Measurements from ENCODE around the gene NRTN. TPM values are rescaled to one million over a fixed set of nuclear protein-coding genes. Genes with fewer than 3 reads are reported as not detected.

NRTN gene
- total and polyA plus RNA-seq, 4 donors = 1.3 to 5.3 (median 3.5) TPM

DNA sequence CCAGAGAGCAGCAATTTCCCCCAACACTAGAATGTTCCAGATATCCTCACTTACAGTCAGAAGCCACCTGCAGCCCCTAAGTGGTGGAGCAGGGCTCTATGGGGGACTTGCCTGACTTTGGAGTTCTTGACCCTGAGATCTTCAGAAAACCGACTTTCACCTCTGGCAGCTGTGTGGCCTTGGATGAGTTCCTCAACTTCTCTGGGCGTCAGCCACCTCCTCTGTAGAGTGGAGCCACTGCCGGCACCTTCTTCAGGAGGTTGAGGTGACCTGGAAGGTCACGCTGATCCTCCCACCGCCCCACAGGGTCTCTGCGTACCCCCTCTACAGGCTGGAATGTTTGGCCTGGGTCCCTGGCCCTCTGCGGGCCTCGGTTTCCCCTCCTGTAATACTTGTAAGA is 72.6 kb downstream of the NRTN start:
- Histone ChIP-seq H3K27ac (ENCODE audit: low read depth in 1 of 2, low read length in 2 of 2) (no peak overlapping the region), H3K9ac (ENCODE audit: low read depth in 1 of 2, low read length in 2 of 2) (no peak overlapping the region), H3K4me3 (ENCODE audit: low read depth in 1 of 3, low read length in 3 of 3) (no peak overlapping the region), H3K9me3 (ENCODE audit: control insufficient read depth in 4 of 4, low read length in 3 of 4) (no peaks in the 10 kb centered on the region), H3K36me3 (ENCODE audit: control insufficient read depth in 4 of 4, insufficient read depth in 3 of 4, low read depth in 1 of 4, low read length in 3 of 4) (no peaks in the 10 kb centered on the region), H3K4me1 (ENCODE audit: control insufficient read depth in 4 of 4, insufficient read depth in 4 of 4, low read length in 3 of 4) (peaks cover 8 to 23% (median 14%) of the 10 kb centered on the region in 4 donors), H3K27me3 (ENCODE audit: control insufficient read depth in 4 of 4, insufficient read depth in 4 of 4, low read length in 3 of 4) (no peaks in the 10 kb centered on the region)
- no peak for TF ChIP-seq SP1 (IDR thresholded peaks at IDR 0.05)
- no peak for TF ChIP-seq HNF4A (conservative IDR thresholded peaks at IDR 0.05)
- TF ChIP-seq JUND (IDR thresholded peaks at IDR 0.05) = no peak
- WGBS = 88% methylated on average over 8 of the region's 8 CpGs
- no peak for DNase-seq (ENCODE audit: low spot score)

DNA sequence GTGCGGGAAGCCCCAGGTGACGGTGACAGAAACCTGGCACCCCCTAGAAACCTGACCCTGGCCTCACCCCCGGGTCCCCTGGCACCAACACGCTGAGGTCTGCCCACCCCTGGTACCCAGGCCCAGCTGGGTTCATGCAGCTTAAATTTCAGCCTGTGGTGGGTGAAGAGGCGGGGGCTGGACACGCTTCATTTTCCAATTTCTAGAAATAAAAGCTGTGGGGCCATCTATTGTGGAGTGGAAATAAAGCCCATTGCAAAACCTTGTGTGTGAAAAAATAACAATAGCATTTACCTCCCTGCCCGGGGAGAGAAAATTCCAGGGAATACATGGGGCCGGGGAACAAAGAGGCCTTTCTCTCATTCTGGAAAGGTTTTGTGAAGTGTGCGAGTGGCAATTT is 73.0 kb downstream of the NRTN start:
- TF ChIP-seq FOXA1 (IDR thresholded peaks at IDR 0.05) (no peak), TAF1 (conservative IDR thresholded peaks at IDR 0.05) (no peak), YY1 (IDR thresholded peaks at IDR 0.05) (no peak), HNF4G (IDR thresholded peaks at IDR 0.05) (no peak), RXRA (IDR thresholded peaks at IDR 0.05) (no peak), JUND (IDR thresholded peaks at IDR 0.05) (no peak), HNF4A (conservative IDR thresholded peaks at IDR 0.05) (no peak), FOXA2 (IDR thresholded peaks at IDR 0.05) (no peak), GABPA (IDR thresholded peaks at IDR 0.05 in 1 of 2, conservative IDR thresholded peaks at IDR 0.05 in 1 of 2) (no peak), EGR1 (IDR thresholded peaks at IDR 0.05; ENCODE audit: low read depth in 2 of 2) (no peak), RAD21 (IDR thresholded peaks at IDR 0.05) (no peak)
- TF ChIP-seq, protein P1, sequence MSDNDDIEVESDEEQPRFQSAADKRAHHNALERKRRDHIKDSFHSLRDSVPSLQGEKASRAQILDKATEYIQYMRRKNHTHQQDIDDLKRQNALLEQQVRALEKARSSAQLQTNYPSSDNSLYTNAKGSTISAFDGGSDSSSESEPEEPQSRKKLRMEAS (IDR thresholded peaks at IDR 0.05) = no peak
- TF ChIP-seq, protein P2, sequence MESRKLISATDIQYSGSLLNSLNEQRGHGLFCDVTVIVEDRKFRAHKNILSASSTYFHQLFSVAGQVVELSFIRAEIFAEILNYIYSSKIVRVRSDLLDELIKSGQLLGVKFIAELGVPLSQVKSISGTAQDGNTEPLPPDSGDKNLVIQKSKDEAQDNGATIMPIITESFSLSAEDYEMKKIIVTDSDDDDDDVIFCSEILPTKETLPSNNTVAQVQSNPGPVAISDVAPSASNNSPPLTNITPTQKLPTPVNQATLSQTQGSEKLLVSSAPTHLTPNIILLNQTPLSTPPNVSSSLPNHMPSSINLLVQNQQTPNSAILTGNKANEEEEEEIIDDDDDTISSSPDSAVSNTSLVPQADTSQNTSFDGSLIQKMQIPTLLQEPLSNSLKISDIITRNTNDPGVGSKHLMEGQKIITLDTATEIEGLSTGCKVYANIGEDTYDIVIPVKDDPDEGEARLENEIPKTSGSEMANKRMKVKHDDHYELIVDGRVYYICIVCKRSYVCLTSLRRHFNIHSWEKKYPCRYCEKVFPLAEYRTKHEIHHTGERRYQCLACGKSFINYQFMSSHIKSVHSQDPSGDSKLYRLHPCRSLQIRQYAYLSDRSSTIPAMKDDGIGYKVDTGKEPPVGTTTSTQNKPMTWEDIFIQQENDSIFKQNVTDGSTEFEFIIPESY (IDR thresholded peaks at IDR 0.05) = no peak
- TF ChIP-seq, protein P3, sequence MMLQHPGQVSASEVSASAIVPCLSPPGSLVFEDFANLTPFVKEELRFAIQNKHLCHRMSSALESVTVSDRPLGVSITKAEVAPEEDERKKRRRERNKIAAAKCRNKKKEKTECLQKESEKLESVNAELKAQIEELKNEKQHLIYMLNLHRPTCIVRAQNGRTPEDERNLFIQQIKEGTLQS (IDR thresholded peaks at IDR 0.05) = no peak
- TF ChIP-seq, protein P4, sequence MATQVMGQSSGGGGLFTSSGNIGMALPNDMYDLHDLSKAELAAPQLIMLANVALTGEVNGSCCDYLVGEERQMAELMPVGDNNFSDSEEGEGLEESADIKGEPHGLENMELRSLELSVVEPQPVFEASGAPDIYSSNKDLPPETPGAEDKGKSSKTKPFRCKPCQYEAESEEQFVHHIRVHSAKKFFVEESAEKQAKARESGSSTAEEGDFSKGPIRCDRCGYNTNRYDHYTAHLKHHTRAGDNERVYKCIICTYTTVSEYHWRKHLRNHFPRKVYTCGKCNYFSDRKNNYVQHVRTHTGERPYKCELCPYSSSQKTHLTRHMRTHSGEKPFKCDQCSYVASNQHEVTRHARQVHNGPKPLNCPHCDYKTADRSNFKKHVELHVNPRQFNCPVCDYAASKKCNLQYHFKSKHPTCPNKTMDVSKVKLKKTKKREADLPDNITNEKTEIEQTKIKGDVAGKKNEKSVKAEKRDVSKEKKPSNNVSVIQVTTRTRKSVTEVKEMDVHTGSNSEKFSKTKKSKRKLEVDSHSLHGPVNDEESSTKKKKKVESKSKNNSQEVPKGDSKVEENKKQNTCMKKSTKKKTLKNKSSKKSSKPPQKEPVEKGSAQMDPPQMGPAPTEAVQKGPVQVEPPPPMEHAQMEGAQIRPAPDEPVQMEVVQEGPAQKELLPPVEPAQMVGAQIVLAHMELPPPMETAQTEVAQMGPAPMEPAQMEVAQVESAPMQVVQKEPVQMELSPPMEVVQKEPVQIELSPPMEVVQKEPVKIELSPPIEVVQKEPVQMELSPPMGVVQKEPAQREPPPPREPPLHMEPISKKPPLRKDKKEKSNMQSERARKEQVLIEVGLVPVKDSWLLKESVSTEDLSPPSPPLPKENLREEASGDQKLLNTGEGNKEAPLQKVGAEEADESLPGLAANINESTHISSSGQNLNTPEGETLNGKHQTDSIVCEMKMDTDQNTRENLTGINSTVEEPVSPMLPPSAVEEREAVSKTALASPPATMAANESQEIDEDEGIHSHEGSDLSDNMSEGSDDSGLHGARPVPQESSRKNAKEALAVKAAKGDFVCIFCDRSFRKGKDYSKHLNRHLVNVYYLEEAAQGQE (IDR thresholded peaks at IDR 0.05) = no peak
- TF ChIP-seq, protein P5, sequence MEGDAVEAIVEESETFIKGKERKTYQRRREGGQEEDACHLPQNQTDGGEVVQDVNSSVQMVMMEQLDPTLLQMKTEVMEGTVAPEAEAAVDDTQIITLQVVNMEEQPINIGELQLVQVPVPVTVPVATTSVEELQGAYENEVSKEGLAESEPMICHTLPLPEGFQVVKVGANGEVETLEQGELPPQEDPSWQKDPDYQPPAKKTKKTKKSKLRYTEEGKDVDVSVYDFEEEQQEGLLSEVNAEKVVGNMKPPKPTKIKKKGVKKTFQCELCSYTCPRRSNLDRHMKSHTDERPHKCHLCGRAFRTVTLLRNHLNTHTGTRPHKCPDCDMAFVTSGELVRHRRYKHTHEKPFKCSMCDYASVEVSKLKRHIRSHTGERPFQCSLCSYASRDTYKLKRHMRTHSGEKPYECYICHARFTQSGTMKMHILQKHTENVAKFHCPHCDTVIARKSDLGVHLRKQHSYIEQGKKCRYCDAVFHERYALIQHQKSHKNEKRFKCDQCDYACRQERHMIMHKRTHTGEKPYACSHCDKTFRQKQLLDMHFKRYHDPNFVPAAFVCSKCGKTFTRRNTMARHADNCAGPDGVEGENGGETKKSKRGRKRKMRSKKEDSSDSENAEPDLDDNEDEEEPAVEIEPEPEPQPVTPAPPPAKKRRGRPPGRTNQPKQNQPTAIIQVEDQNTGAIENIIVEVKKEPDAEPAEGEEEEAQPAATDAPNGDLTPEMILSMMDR (IDR thresholded peaks at IDR 0.05; ENCODE audit: low read depth, low read length, missing input control) = no peak
- H3K27me3 ChIP-seq (ENCODE audit: control insufficient read depth in 4 of 4, insufficient read depth in 4 of 4, low read length in 3 of 4) = no peaks in the 10 kb centered on the region
- no peak overlapping the region for H3K9ac ChIP-seq (ENCODE audit: low read depth in 1 of 2, low read length in 2 of 2)
- WGBS = 86% methylated on average over 9 of the region's 9 CpGs
- DNase-seq (ENCODE audit: low spot score) = no peak
- H3K4me3 ChIP-seq (ENCODE audit: low read depth in 1 of 3, low read length in 3 of 3) = no peak overlapping the region
- H3K27ac ChIP-seq (ENCODE audit: low read depth in 1 of 2, low read length in 2 of 2) = no peak overlapping the region
- H3K36me3 ChIP-seq (ENCODE audit: control insufficient read depth in 4 of 4, insufficient read depth in 3 of 4, low read depth in 1 of 4, low read length in 3 of 4) = no peaks in the 10 kb centered on the region
- peaks cover 8 to 23% (median 14%) of the 10 kb centered on the region in 4 donors for H3K4me1 ChIP-seq (ENCODE audit: control insufficient read depth in 4 of 4, insufficient read depth in 4 of 4, low read length in 3 of 4)
- no peaks in the 10 kb centered on the region for H3K9me3 ChIP-seq (ENCODE audit: control insufficient read depth in 4 of 4, low read length in 3 of 4)

Other genes starting within 250 kb of the NRTN start
- under 1 TPM in 1 of 2 donors, not detected in 1; 0.05 TPM for gene TINCR, start 237.1 kb upstream of the NRTN start, total RNA-seq
- gene TINCR, start 237.1 kb upstream of the NRTN start, polyA plus RNA-seq = under 1 TPM in 1 of 2 donors, not detected in 1; 0.08 TPM
- 10 to 100 TPM; 25.8 to 57.8 TPM for gene SAFB2, start 182.3 kb upstream of the NRTN start, total RNA-seq
- gene SAFB2, start 182.3 kb upstream of the NRTN start, polyA plus RNA-seq = 10 to 100 TPM; 18.7 to 31.2 TPM
- gene SAFB, start 182.0 kb upstream of the NRTN start, total RNA-seq = 10 to 100 TPM; 52.1 to 65.0 TPM
- 10 to 100 TPM; 16.5 to 24.8 TPM for gene SAFB, start 182.0 kb upstream of the NRTN start, polyA plus RNA-seq
- gene MICOS13, start 124.6 kb upstream of the NRTN start, total RNA-seq = 10 to 100 TPM; 11.5 to 19.0 TPM
- 10 to 100 TPM; 42.7 to 84.0 TPM for gene MICOS13, start 124.6 kb upstream of the NRTN start, polyA plus RNA-seq
- 1 to 10 TPM; 1.3 to 1.4 TPM for gene HSD11B1L, start 124.0 kb upstream of the NRTN start, total RNA-seq
- 1 to 10 TPM; 2.4 to 2.5 TPM for gene HSD11B1L, start 124.0 kb upstream of the NRTN start, polyA plus RNA-seq
- gene RPL36, start 114.8 kb upstream of the NRTN start, total RNA-seq = 100 to 1,000 TPM in 1 of 2 donors, 10 to 100 TPM in 1; 47.2 to 251 TPM
- 100 to 1,000 TPM; 390 to 556 TPM for gene RPL36, start 114.8 kb upstream of the NRTN start, polyA plus RNA-seq
- gene LONP1, start 84.9 kb upstream of the NRTN start, total RNA-seq = 10 to 100 TPM; 32.3 to 68.9 TPM
- 10 to 100 TPM; 46.1 to 83.9 TPM for gene LONP1, start 84.9 kb upstream of the NRTN start, polyA plus RNA-seq
- not detected for gene CATSPERD, start 84.4 kb upstream of the NRTN start, total RNA-seq
- gene CATSPERD, start 84.4 kb upstream of the NRTN start, polyA plus RNA-seq = not detected
- under 1 TPM; 0.42 to 0.84 TPM for gene PRR22, start 20.3 kb upstream of the NRTN start, total RNA-seq
- 1 to 10 TPM in 1 of 2 donors, under 1 TPM in 1; 0.40 to 1.6 TPM for gene PRR22, start 20.3 kb upstream of the NRTN start, polyA plus RNA-seq
- gene DUS3L, start 13.9 kb upstream of the NRTN start, total RNA-seq = 10 to 100 TPM; 16.3 to 19.0 TPM
- gene DUS3L, start 13.9 kb upstream of the NRTN start, polyA plus RNA-seq = 10 to 100 TPM; 12.2 to 17.4 TPM
- gene FUT6, start 34.6 kb downstream of the NRTN start, total RNA-seq = 1 to 10 TPM; 2.6 to 8.4 TPM
- gene FUT6, start 34.6 kb downstream of the NRTN start, polyA plus RNA-seq = 10 to 100 TPM in 1 of 2 donors, 1 to 10 TPM in 1; 6.2 to 14.0 TPM
- under 1 TPM in 1 of 2 donors, not detected in 1; 0.25 TPM for gene FUT3, start 46.4 kb downstream of the NRTN start, total RNA-seq
- gene FUT3, start 46.4 kb downstream of the NRTN start, polyA plus RNA-seq = under 1 TPM; 0.27 to 0.47 TPM
- gene FUT5, start 65.5 kb downstream of the NRTN start, total RNA-seq = under 1 TPM; 0.05 to 0.17 TPM
- under 1 TPM in 1 of 2 donors, not detected in 1; 0.02 TPM for gene FUT5, start 65.5 kb downstream of the NRTN start, polyA plus RNA-seq
- gene NDUFA11, start 98.7 kb downstream of the NRTN start, total RNA-seq = 100 to 1,000 TPM; 127 to 134 TPM
- 100 to 1,000 TPM; 319 to 394 TPM for gene NDUFA11, start 98.7 kb downstream of the NRTN start, polyA plus RNA-seq
- 1 to 10 TPM; 3.6 to 7.7 TPM for gene VMAC, start 99.8 kb downstream of the NRTN start, total RNA-seq
- 1 to 10 TPM; 1.2 to 1.6 TPM for gene VMAC, start 99.8 kb downstream of the NRTN start, polyA plus RNA-seq
- gene CAPS, start 109.2 kb downstream of the NRTN start, total RNA-seq = 1 to 10 TPM; 2.1 to 4.2 TPM
- gene CAPS, start 109.2 kb downstream of the NRTN start, polyA plus RNA-seq = 10 to 100 TPM in 1 of 2 donors, 1 to 10 TPM in 1; 2.8 to 11.4 TPM
- 10 to 100 TPM; 20.2 to 23.3 TPM for gene RANBP3, start 173.1 kb downstream of the NRTN start, total RNA-seq
- gene RANBP3, start 173.1 kb downstream of the NRTN start, polyA plus RNA-seq = 10 to 100 TPM in 1 of 2 donors, 1 to 10 TPM in 1; 10.0 to 21.2 TPM

Data from liver (tissue), 9 donors.